Calu3 (cell line): Measurements from ENCODE around the gene GRID2. TPM values are rescaled to one million over a fixed set of nuclear protein-coding genes. Genes with fewer than 3 reads are reported as not detected.

Experiments used
- BruUV-seq: library from RNA; stranded (reverse); fragments of 400-500 nt; replicated peaks from 2 replicates; lab custom pipeline; 2021; lab: Mats Ljungman, UMichigan
- CTCF ChIA-PET: fragments of 300-600 bp; sonication (Branson Sonifier 250); formaldehyde crosslinking; loops from one replicate; lab custom pipeline; 2022; ENCODE audit warnings: antibody characterized with exemption; lab: Charles Lee
- DNase-seq: peaks from one replicate; pipeline ENCODE4 v3.0.0; 2022
- H3K27ac Mint-ChIP-seq: one replicate; pipeline ENCODE4 v1.8.0; 2022; ENCODE audit warnings: mixed read lengths; ENCODE audit not compliant: unreplicated experiment
- H3K27me3 Mint-ChIP-seq: one replicate; pipeline ENCODE4 v1.8.0; 2022; ENCODE audit warnings: mixed read lengths; ENCODE audit not compliant: unreplicated experiment
- H3K36me3 Mint-ChIP-seq: one replicate; pipeline ENCODE4 v1.8.0; 2022; ENCODE audit warnings: mild to moderate bottlenecking, moderate library complexity, mixed read lengths; ENCODE audit not compliant: insufficient read depth, unreplicated experiment
- H3K4me1 Mint-ChIP-seq: one replicate; pipeline ENCODE4 v1.8.0; 2022; ENCODE audit warnings: mild to moderate bottlenecking, low read depth, mixed read lengths; ENCODE audit not compliant: unreplicated experiment
- H3K4me3 Mint-ChIP-seq: one replicate; pipeline ENCODE4 v1.8.0; 2022; ENCODE audit warnings: mild to moderate bottlenecking, low read depth, moderate library complexity, mixed read lengths; ENCODE audit not compliant: unreplicated experiment
- H3K9me3 Mint-ChIP-seq: one replicate; pipeline ENCODE4 v1.8.0; 2022; ENCODE audit warnings: low read depth, mixed read lengths; ENCODE audit not compliant: unreplicated experiment
- intact Hi-C: fragments of 100-400 bp; cut with micrococcal nuclease; formaldehyde crosslinking; loops from one replicate; pipeline ENCODE4 v1.10.0; 2022; ENCODE audit not compliant: unreplicated experiment
- total RNA-seq: library from RNA; stranded (reverse); gene quantifications from 2 replicates; pipeline ENCODE4 v1.2.3, GENCODE V29; 2022
- TF ChIP-seq, protein P1 (sequence below): fragments of 200-600 bp; IDR thresholded peaks from one replicate; pipeline ENCODE4 v1.8.0; 2022; ENCODE audit warnings: antibody characterized with exemption; ENCODE audit not compliant: unreplicated experiment

GRID2 gene
- total RNA-seq, 1 experiment from 2014 or later: not detected

DNA sequence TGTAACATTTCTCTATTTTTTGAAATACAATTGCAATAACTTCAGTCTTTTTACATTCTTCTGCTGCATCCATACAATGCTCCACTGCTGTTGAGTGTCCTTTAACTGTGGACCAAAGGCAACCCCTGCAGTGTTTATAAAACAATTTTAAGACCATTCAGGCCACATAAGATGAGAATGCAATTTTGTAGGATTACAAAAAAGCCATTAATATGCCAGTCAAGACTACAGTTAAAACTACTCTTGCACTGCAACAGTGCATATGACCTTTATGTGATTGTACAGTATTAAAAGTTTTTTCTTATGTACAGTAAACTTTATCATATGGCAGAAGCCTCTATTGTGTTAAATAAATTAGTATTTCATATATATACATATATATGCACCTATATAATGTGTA, 1469.1 kb downstream of the GRID2 start:
- intact Hi-C loops: no loop called here
- no TSS peak for BruUV-seq
- Mint-ChIP-seq H3K27me3 (no peaks in the 10 kb centered on the region), H3K36me3 (no peaks in the 10 kb centered on the region), H3K9me3 (no peaks in the 10 kb centered on the region), H3K4me3 (peak overlapping the region; percentile 70), H3K4me1 (peaks cover 10% of the 10 kb centered on the region), H3K27ac (no peak overlapping the region)
- no peak for DNase-seq
- TF ChIP-seq, protein P1, sequence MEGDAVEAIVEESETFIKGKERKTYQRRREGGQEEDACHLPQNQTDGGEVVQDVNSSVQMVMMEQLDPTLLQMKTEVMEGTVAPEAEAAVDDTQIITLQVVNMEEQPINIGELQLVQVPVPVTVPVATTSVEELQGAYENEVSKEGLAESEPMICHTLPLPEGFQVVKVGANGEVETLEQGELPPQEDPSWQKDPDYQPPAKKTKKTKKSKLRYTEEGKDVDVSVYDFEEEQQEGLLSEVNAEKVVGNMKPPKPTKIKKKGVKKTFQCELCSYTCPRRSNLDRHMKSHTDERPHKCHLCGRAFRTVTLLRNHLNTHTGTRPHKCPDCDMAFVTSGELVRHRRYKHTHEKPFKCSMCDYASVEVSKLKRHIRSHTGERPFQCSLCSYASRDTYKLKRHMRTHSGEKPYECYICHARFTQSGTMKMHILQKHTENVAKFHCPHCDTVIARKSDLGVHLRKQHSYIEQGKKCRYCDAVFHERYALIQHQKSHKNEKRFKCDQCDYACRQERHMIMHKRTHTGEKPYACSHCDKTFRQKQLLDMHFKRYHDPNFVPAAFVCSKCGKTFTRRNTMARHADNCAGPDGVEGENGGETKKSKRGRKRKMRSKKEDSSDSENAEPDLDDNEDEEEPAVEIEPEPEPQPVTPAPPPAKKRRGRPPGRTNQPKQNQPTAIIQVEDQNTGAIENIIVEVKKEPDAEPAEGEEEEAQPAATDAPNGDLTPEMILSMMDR: no peak
- CTCF ChIA-PET: no interaction called here

DNA sequence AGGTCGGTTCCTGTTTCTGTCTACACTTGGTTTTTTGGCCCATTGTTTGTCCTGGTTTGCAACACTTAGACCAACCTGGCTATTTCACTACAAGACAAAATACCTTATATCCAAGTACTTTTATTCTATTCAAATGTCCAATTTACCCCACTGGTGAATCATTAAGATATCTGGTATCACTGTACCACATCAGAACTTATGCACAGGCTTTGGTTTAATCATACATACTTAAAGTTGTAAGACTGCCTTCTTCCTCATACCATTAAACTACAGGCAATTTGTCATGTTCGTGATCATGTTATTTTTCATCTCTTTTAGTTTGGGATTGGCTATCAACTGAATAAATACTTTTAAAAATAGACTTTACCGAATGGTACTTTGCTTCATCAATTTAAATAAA, 1471.8 kb downstream of the GRID2 start:
- no TSS peak for BruUV-seq
- CTCF ChIA-PET: no interaction called here
- Mint-ChIP-seq H3K36me3 (no peaks in the 10 kb centered on the region), H3K4me3 (no peak overlapping the region), H3K27me3 (peaks cover 8% of the 10 kb centered on the region), H3K27ac (no peak overlapping the region), H3K4me1 (peaks cover 10% of the 10 kb centered on the region), H3K9me3 (no peaks in the 10 kb centered on the region)
- TF ChIP-seq, protein P1: no peak
- DNase-seq: no peak
- intact Hi-C loops: no loop called here

DNA sequence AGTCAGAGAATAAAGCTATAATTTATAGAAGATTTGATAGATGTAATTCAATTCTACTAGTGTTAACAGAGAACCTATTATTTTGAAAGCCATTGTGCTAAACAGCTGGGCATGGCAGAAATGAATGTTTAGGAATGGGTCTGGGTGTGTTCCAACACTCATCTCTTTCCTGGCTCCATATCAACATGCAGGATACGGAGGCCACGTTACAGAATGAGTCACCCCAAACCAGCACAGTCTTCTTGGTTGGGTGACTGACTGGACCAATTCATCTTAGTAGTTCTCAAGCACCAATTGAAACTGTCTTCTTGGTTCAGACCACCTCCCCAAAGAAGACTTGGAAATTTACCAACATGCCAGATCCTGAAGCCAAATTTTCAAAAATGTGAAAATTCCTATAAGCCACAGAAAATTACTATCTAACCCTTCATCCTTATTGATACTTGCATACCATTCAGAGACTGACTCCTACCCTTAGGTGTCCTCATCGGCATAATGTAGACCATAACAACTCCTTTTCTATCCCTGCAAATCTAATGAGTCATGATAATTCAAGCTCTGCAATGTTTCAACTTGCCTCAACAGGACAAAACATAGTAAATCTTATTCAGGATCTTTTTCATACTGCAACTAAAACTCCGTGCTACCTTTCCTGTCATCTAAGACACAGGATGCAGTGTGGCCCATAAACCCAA, 1472.8 kb downstream of the GRID2 start:
- no peak for DNase-seq
- CTCF ChIA-PET: no interaction called here
- Mint-ChIP-seq H3K4me1 (peaks cover 10% of the 10 kb centered on the region), H3K36me3 (no peaks in the 10 kb centered on the region), H3K4me3 (no peak overlapping the region), H3K9me3 (peaks cover 2% of the 10 kb centered on the region), H3K27me3 (peaks cover 11% of the 10 kb centered on the region), H3K27ac (no peak overlapping the region)
- intact Hi-C loops: no loop called here
- TF ChIP-seq, protein P1: no peak
- no TSS peak for BruUV-seq

DNA sequence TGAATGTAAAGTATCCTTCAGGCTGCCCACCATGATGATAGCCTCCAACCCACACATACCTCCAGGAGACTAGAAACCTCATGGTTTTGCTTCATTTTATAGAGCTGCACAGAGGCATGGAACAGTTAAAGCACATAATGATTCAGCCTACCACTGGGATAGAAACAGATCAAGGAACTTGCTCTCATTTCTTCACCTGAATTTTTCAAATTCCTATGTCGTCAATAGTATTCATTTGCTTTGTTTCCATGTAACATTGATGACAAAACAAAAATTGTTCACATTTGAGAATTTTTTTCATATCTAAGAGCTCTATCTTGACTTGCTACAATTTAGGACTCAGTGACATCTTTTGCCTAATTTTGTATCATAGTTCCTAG, 1473.3 kb downstream of the GRID2 start:
- Mint-ChIP-seq H3K36me3 (no peaks in the 10 kb centered on the region), H3K27ac (no peak overlapping the region), H3K4me3 (no peak overlapping the region), H3K4me1 (peaks cover 9% of the 10 kb centered on the region), H3K9me3 (peaks cover 2% of the 10 kb centered on the region), H3K27me3 (peaks cover 11% of the 10 kb centered on the region)
- intact Hi-C loops: no loop called here
- no TSS peak for BruUV-seq
- DNase-seq: no peak
- TF ChIP-seq, protein P1: no peak
- CTCF ChIA-PET: no interaction called here
